Measurements from ENCODE around the gene CHCHD6. TPM values are rescaled to one million over a fixed set of nuclear protein-coding genes. Genes with fewer than 3 reads are reported as not detected.

The CHCHD6 gene
- total RNA-seq, 2 experiments from 2014 or later, result 8.7 to 9.3 TPM

- Histone ChIP-seq H3K9me3 (ENCODE audit: control insufficient read depth in 1 of 2, insufficient read depth in 1 of 2, low read length in 2 of 2) (no peaks in the 10 kb centered on the region), H3K27me3 (ENCODE audit: control insufficient read depth in 1 of 2, insufficient read depth in 2 of 2, low read length in 2 of 2) (no peaks in the 10 kb centered on the region), H3K4me3 (ENCODE audit: low read length) (no peak overlapping the region), H3K4me1 (ENCODE audit: insufficient read depth, low read length) (no peaks in the 10 kb centered on the region), H3K36me3 (ENCODE audit: insufficient read depth, low read length) (no peaks in the 10 kb centered on the region), H3K27ac (ENCODE audit: low read depth in 1 of 2, low read length in 2 of 2) (no peak overlapping the region)
- CTCF ChIA-PET, result no interaction called here
- DNase-seq (no peak), ATAC-seq (ENCODE audit: poor library complexity) (no peak)
- Mint-ChIP-seq H3K9me3 (peaks cover 4% of the 10 kb centered on the region), H3K4me3 (no peak overlapping the region), H3K36me3 (ENCODE audit: low read depth) (peaks cover 10% of the 10 kb centered on the region), H3K27ac (no peak overlapping the region), H3K27me3 (no peaks in the 10 kb centered on the region), H3K4me1 (ENCODE audit: low read depth) (no peaks in the 10 kb centered on the region)
- intact Hi-C loops (cut with DNase I, micrococcal nuclease), result no loop called here
- TF ChIP-seq, protein P1, sequence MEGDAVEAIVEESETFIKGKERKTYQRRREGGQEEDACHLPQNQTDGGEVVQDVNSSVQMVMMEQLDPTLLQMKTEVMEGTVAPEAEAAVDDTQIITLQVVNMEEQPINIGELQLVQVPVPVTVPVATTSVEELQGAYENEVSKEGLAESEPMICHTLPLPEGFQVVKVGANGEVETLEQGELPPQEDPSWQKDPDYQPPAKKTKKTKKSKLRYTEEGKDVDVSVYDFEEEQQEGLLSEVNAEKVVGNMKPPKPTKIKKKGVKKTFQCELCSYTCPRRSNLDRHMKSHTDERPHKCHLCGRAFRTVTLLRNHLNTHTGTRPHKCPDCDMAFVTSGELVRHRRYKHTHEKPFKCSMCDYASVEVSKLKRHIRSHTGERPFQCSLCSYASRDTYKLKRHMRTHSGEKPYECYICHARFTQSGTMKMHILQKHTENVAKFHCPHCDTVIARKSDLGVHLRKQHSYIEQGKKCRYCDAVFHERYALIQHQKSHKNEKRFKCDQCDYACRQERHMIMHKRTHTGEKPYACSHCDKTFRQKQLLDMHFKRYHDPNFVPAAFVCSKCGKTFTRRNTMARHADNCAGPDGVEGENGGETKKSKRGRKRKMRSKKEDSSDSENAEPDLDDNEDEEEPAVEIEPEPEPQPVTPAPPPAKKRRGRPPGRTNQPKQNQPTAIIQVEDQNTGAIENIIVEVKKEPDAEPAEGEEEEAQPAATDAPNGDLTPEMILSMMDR (IDR thresholded peaks at IDR 0.05), result no peak
- POLR2A ChIA-PET, result no interaction called here
Observed at GRCh38 chr3:126826693-126827092, 122.7 kb downstream of the CHCHD6 start.

GRCh38 chr3:126827121-126827520 lies 123.1 kb downstream of the CHCHD6 start:
- Histone ChIP-seq H3K4me3 (ENCODE audit: low read length) (no peak overlapping the region), H3K4me1 (ENCODE audit: insufficient read depth, low read length) (no peaks in the 10 kb centered on the region), H3K36me3 (ENCODE audit: insufficient read depth, low read length) (no peaks in the 10 kb centered on the region), H3K27me3 (ENCODE audit: control insufficient read depth in 1 of 2, insufficient read depth in 2 of 2, low read length in 2 of 2) (no peaks in the 10 kb centered on the region), H3K27ac (ENCODE audit: low read depth in 1 of 2, low read length in 2 of 2) (no peak overlapping the region), H3K9me3 (ENCODE audit: control insufficient read depth in 1 of 2, insufficient read depth in 1 of 2, low read length in 2 of 2) (no peaks in the 10 kb centered on the region)
- ATAC-seq (ENCODE audit: poor library complexity) (no peak), DNase-seq (no peak)
- Mint-ChIP-seq H3K4me1 (ENCODE audit: low read depth) (no peaks in the 10 kb centered on the region), H3K27me3 (no peaks in the 10 kb centered on the region), H3K9me3 (no peaks in the 10 kb centered on the region), H3K36me3 (ENCODE audit: low read depth) (peaks cover 6% of the 10 kb centered on the region), H3K27ac (no peak overlapping the region), H3K4me3 (no peak overlapping the region)
- CTCF ChIA-PET, result no interaction called here
- POLR2A ChIA-PET, result no interaction called here
- intact Hi-C loops (cut with DNase I, micrococcal nuclease), result no loop called here
- TF ChIP-seq, protein P1 (IDR thresholded peaks at IDR 0.05), result no peak

GRCh38 chr3:126828306-126828705 lies 124.3 kb downstream of the CHCHD6 start:
- Histone ChIP-seq H3K9me3 (ENCODE audit: control insufficient read depth in 1 of 2, insufficient read depth in 1 of 2, low read length in 2 of 2) (no peaks in the 10 kb centered on the region), H3K36me3 (ENCODE audit: insufficient read depth, low read length) (no peaks in the 10 kb centered on the region), H3K27ac (ENCODE audit: low read depth in 1 of 2, low read length in 2 of 2) (no peak overlapping the region), H3K4me1 (ENCODE audit: insufficient read depth, low read length) (no peaks in the 10 kb centered on the region), H3K4me3 (ENCODE audit: low read length) (no peak overlapping the region), H3K27me3 (ENCODE audit: control insufficient read depth in 1 of 2, insufficient read depth in 2 of 2, low read length in 2 of 2) (no peaks in the 10 kb centered on the region)
- Mint-ChIP-seq H3K4me1 (ENCODE audit: low read depth) (no peaks in the 10 kb centered on the region), H3K9me3 (no peaks in the 10 kb centered on the region), H3K27me3 (no peaks in the 10 kb centered on the region), H3K27ac (no peak overlapping the region), H3K4me3 (no peak overlapping the region), H3K36me3 (ENCODE audit: low read depth) (no peaks in the 10 kb centered on the region)
- ChIA-PET POLR2A (no interaction called here), CTCF (no interaction called here)
- intact Hi-C loops (cut with DNase I, micrococcal nuclease), result no loop called here
- ATAC-seq (ENCODE audit: poor library complexity), result no peak
- DNase-seq, result no peak
- TF ChIP-seq, protein P1 (IDR thresholded peaks at IDR 0.05), result no peak
